Testis (tissue), 3 donors: ENCODE results near the gene SF3B1. TPM values are rescaled to one million over a fixed set of nuclear protein-coding genes. Genes with fewer than 3 reads are reported as not detected.
"Not testable (repeated sequence)": the region's sequence is repeated elsewhere in the genome, so short reads cannot be mapped to it uniquely, and the experiment has no call there.

Source experiments
- DNase-seq: peaks from one replicate; pipeline ENCODE4 v3.0.0-alpha.2; 2019
- H3K27ac ChIP-seq, 2 donors: fragments of 200-600 bp; sonication (generic); one replicate each; pipeline ENCODE4 v1.5.1; 2019
- H3K27me3 ChIP-seq: fragments of 200-600 bp; sonication (generic); one replicate; pipeline ENCODE4 v1.5.1; 2019
- H3K36me3 ChIP-seq: fragments of 200-600 bp; sonication (generic); one replicate; pipeline ENCODE4 v1.5.1; 2017; ENCODE audit warnings: low read depth; ENCODE audit errors: missing control alignments
- H3K4me1 ChIP-seq: fragments of 200-600 bp; sonication (generic); one replicate; pipeline ENCODE4 v1.5.1; 2019
- H3K4me3 ChIP-seq, 2 donors: fragments of 200-600 bp; sonication (generic); one replicate each; pipeline ENCODE4 v1.5.1; 2017 to 2019
- H3K9me3 ChIP-seq: fragments of 200-600 bp; sonication (generic); one replicate; pipeline ENCODE4 v1.5.1; 2017
- POLR2A ChIP-seq: fragments of 450-650 bp; IDR thresholded peaks from one replicate; pipeline ENCODE4 v1.6.1; 2017; ENCODE audit warnings: antibody characterized with exemption, mild to moderate bottlenecking, moderate library complexity
- WGBS, 2 donors: methylation state at CpG; one replicate each; pipeline ENCODE4 v1.1.5; 2018; 5-methylcytosine and 5-hydroxymethylcytosine counted together
- intact Hi-C: fragments of 100-400 bp; cut with DNase I; formaldehyde crosslinking; loops from one replicate; pipeline ENCODE4 v1.15.1; 2023; ENCODE audit warnings: low total_unique reads
- polyA plus RNA-seq: library from polyadenylated mRNA; stranded (reverse); fragments of 350-450 nt; fragmentation: Illumina TruSeq; extraction: RNeasy Lipid Tissue Mini Kit (QIAGEN cat#74804); gene quantifications from one replicate; pipeline ENCODE4 v1.2.3, GENCODE V29; 2014; ENCODE audit warnings: low read depth, low replicate concordance; ENCODE audit not compliant: insufficient read depth
- small RNA-seq, 2 donors: library from RNA; depleted of rRNA; stranded (forward); fragments of <200 nt; gene quantifications; one replicate each; pipeline ENCODE3, GENCODE V24; 2016
- total RNA-seq, 2 donors: library from RNA; depleted of rRNA; stranded (reverse); fragments of >200 nt; gene quantifications; one replicate each; pipeline ENCODE4 v1.2.3, GENCODE V29; 2016
- TF ChIP-seq, protein P1 (sequence below), 3 experiments: fragments of 450-650 bp in 2 of 3; fragments of 200-600 bp in 1 of 3; sonication (generic) in 1 of 3; IDR thresholded peaks; one replicate each; pipeline ENCODE4 v1.5.1; 2016 to 2019; ENCODE audit warnings: antibody characterized with exemption in 3 of 3, mild to moderate bottlenecking in 2 of 3, moderate library complexity in 1 of 3

The SF3B1 gene
- total and polyA plus RNA-seq, 3 donors from 2014 or later: 178 to 293 (median 288) TPM

DNA sequence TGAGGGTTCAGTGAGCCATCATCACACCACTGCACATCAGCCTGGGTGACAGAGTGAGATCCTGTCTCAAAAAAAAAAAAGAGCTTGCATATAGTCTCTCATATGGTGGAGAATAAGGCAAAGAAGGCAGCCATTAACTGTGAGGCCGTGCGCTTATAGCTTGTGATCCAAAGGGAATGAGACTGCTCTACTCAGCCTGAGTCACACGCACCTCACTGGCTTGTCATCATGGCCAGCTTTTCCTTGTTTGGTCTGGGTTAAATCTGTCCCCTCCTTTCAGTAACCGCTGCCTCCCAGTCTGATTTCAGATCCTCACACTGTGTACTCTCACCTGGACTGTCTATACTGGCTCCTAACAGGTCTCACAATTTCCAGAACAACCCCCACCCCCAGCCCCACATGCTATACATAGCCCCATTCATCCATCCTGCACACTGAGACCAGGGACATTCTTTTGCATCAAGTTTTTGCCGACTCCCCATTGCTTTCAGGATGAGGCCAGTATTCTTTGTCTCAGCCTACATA lies 88.9 kb downstream of the SF3B1 start:
- WGBS, 2 donors: 90 to 97% methylated on average over 5 of the region's 5 CpGs
- DNase-seq: no peak
- Histone ChIP-seq H3K4me3 (no peak overlapping the region), H3K27ac (no peak overlapping the region), H3K9me3 (no peaks in the 10 kb centered on the region), H3K36me3 (no peaks in the 10 kb centered on the region), H3K27me3 (no peaks in the 10 kb centered on the region), H3K4me1 (no peaks in the 10 kb centered on the region)
- TF ChIP-seq, protein P1, sequence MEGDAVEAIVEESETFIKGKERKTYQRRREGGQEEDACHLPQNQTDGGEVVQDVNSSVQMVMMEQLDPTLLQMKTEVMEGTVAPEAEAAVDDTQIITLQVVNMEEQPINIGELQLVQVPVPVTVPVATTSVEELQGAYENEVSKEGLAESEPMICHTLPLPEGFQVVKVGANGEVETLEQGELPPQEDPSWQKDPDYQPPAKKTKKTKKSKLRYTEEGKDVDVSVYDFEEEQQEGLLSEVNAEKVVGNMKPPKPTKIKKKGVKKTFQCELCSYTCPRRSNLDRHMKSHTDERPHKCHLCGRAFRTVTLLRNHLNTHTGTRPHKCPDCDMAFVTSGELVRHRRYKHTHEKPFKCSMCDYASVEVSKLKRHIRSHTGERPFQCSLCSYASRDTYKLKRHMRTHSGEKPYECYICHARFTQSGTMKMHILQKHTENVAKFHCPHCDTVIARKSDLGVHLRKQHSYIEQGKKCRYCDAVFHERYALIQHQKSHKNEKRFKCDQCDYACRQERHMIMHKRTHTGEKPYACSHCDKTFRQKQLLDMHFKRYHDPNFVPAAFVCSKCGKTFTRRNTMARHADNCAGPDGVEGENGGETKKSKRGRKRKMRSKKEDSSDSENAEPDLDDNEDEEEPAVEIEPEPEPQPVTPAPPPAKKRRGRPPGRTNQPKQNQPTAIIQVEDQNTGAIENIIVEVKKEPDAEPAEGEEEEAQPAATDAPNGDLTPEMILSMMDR (IDR thresholded peaks at IDR 0.05): no peak
- TF ChIP-seq POLR2A: no peak
- intact Hi-C loops: no loop called here

DNA sequence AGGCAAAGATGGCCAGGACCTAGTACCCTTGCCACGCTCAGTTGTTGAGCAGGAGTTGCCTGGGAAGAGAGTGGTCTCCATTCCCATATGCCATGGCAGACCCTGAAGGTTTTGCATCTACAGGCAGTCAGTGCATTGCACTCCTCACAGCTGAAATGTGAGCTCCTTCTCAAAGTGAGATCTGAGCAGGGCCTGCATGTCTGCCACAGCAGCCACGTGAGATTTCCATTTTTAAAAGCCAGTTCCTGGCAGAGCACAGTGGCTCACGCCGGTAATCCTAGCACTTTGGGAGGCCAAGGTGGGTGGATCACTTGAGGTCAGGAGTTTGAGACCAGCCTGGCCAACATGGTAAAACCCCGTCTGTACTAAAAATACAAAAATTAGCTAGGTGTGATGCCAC lies 90.9 kb downstream of the SF3B1 start:
- intact Hi-C loops, H3K27me3 ChIP-seq, H3K4me3 ChIP-seq, H3K4me1 ChIP-seq, H3K36me3 ChIP-seq, DNase-seq, H3K9me3 ChIP-seq, H3K27ac ChIP-seq: not testable (repeated sequence)
- 89 to 98% methylated on average over 5 of the region's 5 CpGs for WGBS, 2 donors

DNA sequence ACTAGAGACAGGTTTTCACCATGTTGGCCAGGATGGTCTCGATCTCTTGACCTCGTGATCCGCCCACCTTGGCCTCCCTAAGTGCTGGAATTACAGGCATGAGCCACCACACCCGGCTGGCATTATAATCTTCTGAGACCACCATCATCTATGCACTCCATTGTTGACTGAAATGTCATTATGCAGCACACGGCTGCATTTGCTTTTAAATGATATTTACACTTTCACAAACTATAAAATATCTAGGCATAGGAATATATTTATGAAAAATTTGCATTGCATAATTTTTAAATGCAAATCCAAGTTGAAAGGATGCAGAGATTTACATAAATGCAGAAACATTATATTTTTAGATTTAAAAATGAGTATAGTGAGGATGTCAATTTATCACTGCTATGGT lies 94.2 kb downstream of the SF3B1 start:
- Histone ChIP-seq H3K4me3 (no peak overlapping the region), H3K4me1 (no peaks in the 10 kb centered on the region), H3K36me3 (no peaks in the 10 kb centered on the region), H3K9me3 (no peaks in the 10 kb centered on the region), H3K27me3 (no peaks in the 10 kb centered on the region), H3K27ac (no peak overlapping the region)
- TF ChIP-seq, protein P1 (IDR thresholded peaks at IDR 0.05): no peak
- TF ChIP-seq POLR2A: no peak
- intact Hi-C loops: no loop called here
- WGBS, 2 donors: 94 to 97% methylated on average over 5 of the region's 5 CpGs
- no peak for DNase-seq

Small RNA genes within 50 kb of the gene (small RNA-seq; reads per million reads assigned to genes)
- gene RF00394 (0 reads per million in 2 donors), gene RNU6-1029P (0 reads per million in 2 donors)

Other genes starting within 250 kb of the SF3B1 start
- gene ANKRD44, start 124.2 kb downstream of the SF3B1 start, total RNA-seq: 10 to 100 TPM; 11.5 to 14.5 TPM
- 11.2 TPM for gene ANKRD44, start 124.2 kb downstream of the SF3B1 start, polyA plus RNA-seq
- 10 to 100 TPM; 16.4 to 17.9 TPM for gene COQ10B, start 18.5 kb upstream of the SF3B1 start, total RNA-seq
- 18.0 TPM for gene COQ10B, start 18.5 kb upstream of the SF3B1 start, polyA plus RNA-seq
- gene HSPD1, start 64.8 kb upstream of the SF3B1 start, total RNA-seq: 100 to 1,000 TPM; 107 to 121 TPM
- 111 TPM for gene HSPD1, start 64.8 kb upstream of the SF3B1 start, polyA plus RNA-seq
- 10 to 100 TPM; 43.3 to 51.3 TPM for gene HSPE1, start 65.4 kb upstream of the SF3B1 start, total RNA-seq
- 61.8 TPM for gene HSPE1, start 65.4 kb upstream of the SF3B1 start, polyA plus RNA-seq
- 10 to 100 TPM; 10.7 to 13.8 TPM for gene MOB4, start 81.0 kb upstream of the SF3B1 start, total RNA-seq
- 17.6 TPM for gene MOB4, start 81.0 kb upstream of the SF3B1 start, polyA plus RNA-seq
- gene RFTN2, start 240.6 kb upstream of the SF3B1 start, total RNA-seq: 10 to 100 TPM; 16.1 to 25.0 TPM
- 19.8 TPM for gene RFTN2, start 240.6 kb upstream of the SF3B1 start, polyA plus RNA-seq